ENCODE results near the gene ARHGAP4. TPM values are rescaled to one million over a fixed set of nuclear protein-coding genes. Genes with fewer than 3 reads are reported as not detected.

Gene ARHGAP4
- total and polyA plus RNA-seq, 10 of the 15 experiments (the other 5 are each of a cell fraction or from before 2014, with no cell fraction given) = 0.71 to 120 (median 44.3) TPM

- TF ChIP-seq MTA3 (IDR thresholded peaks at IDR 0.05; ENCODE audit: borderline replicate concordance, low read length) (no peak; the same call in 1 of the 2 replicates), BCL3 (IDR thresholded peaks at IDR 0.05; ENCODE audit: borderline replicate concordance, insufficient read depth, low read depth, low read length, poor library complexity, severe bottlenecking) (peak; percentile 3), NFYB (IDR thresholded peaks at IDR 0.05; ENCODE audit: insufficient read depth, low read depth, low read length) (no peak), TCF7 (IDR thresholded peaks at IDR 0.05; ENCODE audit: borderline replicate concordance) (no peak), ZBED1 (IDR thresholded peaks at IDR 0.05; ENCODE audit: borderline replicate concordance) (no peak), BCLAF1 (IDR thresholded peaks at IDR 0.05) (no peak), NBN (IDR thresholded peaks at IDR 0.05) (peak; percentile 83; the same call in 1 of the 2 replicates), STAT1 (conservative IDR thresholded peaks at IDR 0.05) (0 out of 2 replicates have a peak, but pooled peaks have one; percentile 9), HDAC2 (IDR thresholded peaks at IDR 0.05) (no peak), FOS (IDR thresholded peaks at IDR 0.05; ENCODE audit: borderline replicate concordance, extremely low read depth, insufficient read length) (no peak), RELB (IDR thresholded peaks at IDR 0.05; ENCODE audit: low read depth) (peak; percentile 43), CREM (IDR thresholded peaks at IDR 0.05; ENCODE audit: low read depth) (peak; percentile 74), E2F4 (IDR thresholded peaks at IDR 0.05; ENCODE audit: low read depth, low read length) (peak; percentile 46; the same call in 1 of the 2 replicates), KLF5 (IDR thresholded peaks at IDR 0.05; ENCODE audit: partially characterized antibody) (no peak), HDGF (IDR thresholded peaks at IDR 0.05) (peak; percentile 56; the same call in 1 of the 2 replicates), WRNIP1 (IDR thresholded peaks at IDR 0.05; ENCODE audit: borderline replicate concordance, low read depth, low read length) (no peak), KAT2A (conservative IDR thresholded peaks at IDR 0.05; ENCODE audit: control insufficient read depth, low read depth, low read length) (no peak), LARP7 (IDR thresholded peaks at IDR 0.05) (peak; percentile 68), MXI1 (IDR thresholded peaks at IDR 0.05; ENCODE audit: low read depth, low read length) (peak; percentile 56), PAX8 (IDR thresholded peaks at IDR 0.05) (no peak), MEF2B (IDR thresholded peaks at IDR 0.05; ENCODE audit: partially characterized antibody, poor library complexity, severe bottlenecking) (peak; percentile 11), IRF4 (IDR thresholded peaks at IDR 0.05; ENCODE audit: low read depth, low read length) (no peak), CHD2 (IDR thresholded peaks at IDR 0.05; ENCODE audit: borderline replicate concordance, low read depth, low read length) (no peak; the same call in 1 of the 2 replicates), DPF2 (IDR thresholded peaks at IDR 0.05) (peak; percentile 77; the same call in 1 of the 2 replicates)
Measured at GRCh38 chrX:153971450-153972367, 45.6 kb upstream of the ARHGAP4 start, which contains the start of gene HCFC1 (continued).

All from GM12878 (cell line).